H9 (cell line): ENCODE measurements around the gene FAM53C. TPM values are rescaled to one million over a fixed set of nuclear protein-coding genes. Genes with fewer than 3 reads are reported as not detected.

Source experiments
- DNase-seq: peaks from one replicate; pipeline ENCODE4 v3.0.0-alpha.2; 2017
- H2AFZ ChIP-seq: one replicate; pipeline ENCODE4 v1.6.1; 2013; ENCODE audit warnings: mild to moderate bottlenecking, low read length, control low read depth, moderate library complexity
- H2AK5ac ChIP-seq: 2 replicates; pipeline ENCODE4 v1.6.1; 2013; ENCODE audit warnings: low read length, control low read depth, mixed read lengths; ENCODE audit not compliant: insufficient read length
- H2BK120ac ChIP-seq: one replicate; pipeline ENCODE4 v1.6.1; 2013; ENCODE audit warnings: low read depth, mild to moderate bottlenecking, low read length, control low read depth, inconsistent platforms; ENCODE audit not compliant: poor library complexity, severe bottlenecking
- H2BK12ac ChIP-seq: 2 replicates; pipeline ENCODE4 v1.6.1; 2013; ENCODE audit warnings: low read length, control low read depth, mixed read lengths, low read depth; ENCODE audit not compliant: insufficient read length
- H2BK15ac ChIP-seq: 2 replicates; pipeline ENCODE4 v1.6.1; 2013; ENCODE audit warnings: low read depth, low read length, control low read depth
- H2BK20ac ChIP-seq: one replicate; pipeline ENCODE4 v1.6.1; 2013; ENCODE audit warnings: low read depth, mild to moderate bottlenecking, low read length, control low read depth, inconsistent platforms; ENCODE audit not compliant: poor library complexity, severe bottlenecking
- H2BK5ac ChIP-seq: 2 replicates; pipeline ENCODE4 v1.6.1; 2013; ENCODE audit warnings: low read length, control low read depth, mixed read lengths; ENCODE audit not compliant: insufficient read length
- H3K14ac ChIP-seq: 2 replicates; pipeline ENCODE4 v1.6.1; 2013; ENCODE audit warnings: low read length, control low read depth; ENCODE audit not compliant: insufficient read depth
- H3K18ac ChIP-seq: 2 replicates; pipeline ENCODE4 v1.6.1; 2013; ENCODE audit warnings: low read depth, mild to moderate bottlenecking, mixed read lengths, low read length, control low read depth; ENCODE audit not compliant: insufficient read length
- H3K23ac ChIP-seq: 2 replicates; pipeline ENCODE4 v1.6.1; 2013; ENCODE audit warnings: low read length, control low read depth, mixed read lengths, low read depth; ENCODE audit not compliant: insufficient read length
- H3K23me2 ChIP-seq: 2 replicates; pipeline ENCODE4 v1.6.1; 2013; ENCODE audit warnings: low read depth, mild to moderate bottlenecking, mixed read lengths, low read length, control low read depth; ENCODE audit not compliant: insufficient read length, poor library complexity, severe bottlenecking
- H3K27ac ChIP-seq: 2 replicates; pipeline ENCODE4 v1.5.1; 2013; ENCODE audit warnings: low read length, control low read depth, mixed read lengths, low read depth; ENCODE audit not compliant: insufficient read length
- H3K27me3 ChIP-seq: 2 replicates; pipeline ENCODE4 v1.6.1; 2013; ENCODE audit warnings: low read length, control low read depth, inconsistent platforms; ENCODE audit not compliant: insufficient read depth
- H3K4ac ChIP-seq: 2 replicates; pipeline ENCODE4 v1.6.1; 2013; ENCODE audit warnings: low read depth, mild to moderate bottlenecking, control low read depth, inconsistent platforms, low read length, moderate library complexity
- H3K4me1 ChIP-seq: 2 replicates; pipeline ENCODE4 v1.6.1; 2013; ENCODE audit warnings: low read length, control low read depth, inconsistent platforms; ENCODE audit not compliant: insufficient read depth
- H3K4me2 ChIP-seq: 2 replicates; pipeline ENCODE4 v1.6.1; 2013; ENCODE audit warnings: low read length, control low read depth, mixed read lengths; ENCODE audit not compliant: insufficient read length, insufficient read depth
- H3K56ac ChIP-seq: 2 replicates; pipeline ENCODE4 v1.6.1; 2013; ENCODE audit warnings: low read depth, mild to moderate bottlenecking, mixed read lengths, low read length, control low read depth; ENCODE audit not compliant: insufficient read length
- H3K79me1 ChIP-seq: 2 replicates; pipeline ENCODE4 v1.6.1; 2013; ENCODE audit warnings: low read depth, mild to moderate bottlenecking, moderate library complexity, low read length, control low read depth, inconsistent platforms; ENCODE audit not compliant: insufficient read depth, poor library complexity, severe bottlenecking
- H3K79me2 ChIP-seq: 2 replicates; pipeline ENCODE4 v1.6.1; 2013; ENCODE audit warnings: low read length, control low read depth, inconsistent platforms; ENCODE audit not compliant: insufficient read depth
- H3K9ac ChIP-seq: 2 replicates; pipeline ENCODE4 v1.6.1; 2013; ENCODE audit warnings: low read length, control low read depth, mixed read lengths; ENCODE audit not compliant: insufficient read length; ENCODE audit errors: extremely low read depth
- H3K9me3 ChIP-seq: one replicate; pipeline ENCODE4 v1.6.1; 2013; ENCODE audit warnings: low read depth, low read length, inconsistent platforms; ENCODE audit not compliant: control insufficient read depth
- H3T11ph ChIP-seq: one replicate; pipeline ENCODE4 v1.6.1; 2013; ENCODE audit warnings: mild to moderate bottlenecking, low read length, control low read depth, inconsistent platforms
- H4K20me1 ChIP-seq: one replicate; pipeline ENCODE4 v1.6.1; 2013; ENCODE audit not compliant: control insufficient read depth, insufficient read length, insufficient read depth
- H4K5ac ChIP-seq: 2 replicates; pipeline ENCODE4 v1.6.1; 2013; ENCODE audit warnings: low read depth, mild to moderate bottlenecking, mixed read lengths, low read length, control low read depth; ENCODE audit not compliant: insufficient read length
- H4K8ac ChIP-seq: replicated peaks from 2 replicates; pipeline ENCODE4 v1.6.1; 2013; ENCODE audit warnings: low read length, control low read depth, mixed read lengths, low read depth; ENCODE audit not compliant: insufficient read length
- H4K91ac ChIP-seq: 2 replicates; pipeline ENCODE4 v1.6.1; 2013; ENCODE audit warnings: low read depth, mild to moderate bottlenecking, moderate library complexity, mixed read lengths, low read length, control low read depth; ENCODE audit not compliant: insufficient read length
- H3K27ac Mint-ChIP-seq, 3 experiments: 2 replicates in 2 of 3; 3 replicates in 1 of 3; pipeline ENCODE4 v1.8.0; 2020 to 2021; ENCODE audit warnings: mixed read lengths in 3 of 3, mild to moderate bottlenecking in 1 of 3, moderate library complexity in 1 of 3
- H3K27me3 Mint-ChIP-seq: 2 replicates; pipeline ENCODE4 v1.8.0; 2021; ENCODE audit warnings: low read depth, mild to moderate bottlenecking, moderate library complexity, mixed read lengths
- H3K36me3 Mint-ChIP-seq, 3 experiments: 2 replicates in 2 of 3; 3 replicates in 1 of 3; pipeline ENCODE4 v1.8.0; 2020 to 2021; ENCODE audit warnings: low read depth in 3 of 3, mixed read lengths in 3 of 3; ENCODE audit not compliant: insufficient read depth in 1 of 3
- H3K4me1 Mint-ChIP-seq, 2 experiments: 2 replicates each; pipeline ENCODE4 v1.8.0; 2020; ENCODE audit warnings: mixed read lengths in 2 of 2
- H3K4me3 Mint-ChIP-seq, 2 experiments: 2 replicates in 1 of 2; 3 replicates in 1 of 2; pipeline ENCODE4 v1.8.0; 2020 to 2021; ENCODE audit warnings: mild to moderate bottlenecking in 2 of 2, mixed read lengths in 2 of 2, moderate library complexity in 1 of 2
- H3K9me3 Mint-ChIP-seq, 2 experiments: 2 replicates in 1 of 2; 3 replicates in 1 of 2; pipeline ENCODE4 v1.8.0; 2020; ENCODE audit warnings: mild to moderate bottlenecking in 2 of 2, mixed read lengths in 2 of 2, moderate library complexity in 1 of 2
- WGBS: extraction: QIAGEN DNeasy Blood & Tissue Kit; methylation state at CpG from one replicate; pipeline ENCODE4 v1.1.7; 2013; ENCODE audit warnings: missing lambda C conversion rate, low lambda C conversion rate, mixed read lengths; ENCODE audit not compliant: insufficient read length; ENCODE audit errors: extremely low coverage; 5-methylcytosine and 5-hydroxymethylcytosine counted together
- total RNA-seq: library from RNA; stranded (reverse); gene quantifications from 2 replicates; pipeline ENCODE4 v1.2.1, GENCODE V29; 2021
- TF ChIP-seq, protein P1 (sequence below): fragments of 200-600 bp; sonication (generic); conservative IDR thresholded peaks from 3 replicates; pipeline ENCODE4 v1.8.0; 2021; ENCODE audit warnings: antibody characterized with exemption, mild to moderate bottlenecking

Gene FAM53C
- total RNA-seq, 1 experiment from 2014 or later: 59.6 TPM

DNA sequence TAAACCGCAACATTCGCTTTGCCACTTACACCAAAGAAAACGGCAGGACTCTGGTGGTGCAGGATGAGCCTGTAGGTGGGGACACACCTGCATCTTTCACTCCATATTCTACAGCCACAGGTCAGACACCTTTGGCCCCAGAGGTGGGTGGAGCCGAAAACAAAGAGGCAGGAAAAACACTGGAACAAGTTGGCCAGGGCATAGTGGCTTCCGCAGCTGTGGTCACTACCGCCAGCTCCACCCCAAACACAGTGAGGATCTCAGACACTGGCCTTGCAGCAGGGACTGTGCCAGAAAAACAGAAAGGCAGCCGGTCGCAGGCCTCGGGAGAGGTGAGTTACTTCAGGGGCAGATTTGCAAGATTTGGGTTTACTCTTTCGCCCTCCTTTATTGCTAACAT is 48.2 kb downstream of the FAM53C start:
- H3K36me3 Mint-ChIP-seq: peaks cover 25 to 60% (median 60%) of the 10 kb centered on the region in 3 experiments; a peak in 6 of 7 replicates
- Histone ChIP-seq H3K4me1 (no peaks in the 10 kb centered on the region), H3K23me2 (no peaks in the 10 kb centered on the region), H3K4me2 (no peak overlapping the region), H3K23ac (no peak overlapping the region), H4K8ac (no peak overlapping the region), H2BK15ac (no peak overlapping the region), H3T11ph (no peak overlapping the region), H3K18ac (no peak overlapping the region), H3K56ac (no peak overlapping the region), H2AFZ (no peak overlapping the region), H3K14ac (no peak overlapping the region), H2BK12ac (no peak overlapping the region), H3K9me3 (no peaks in the 10 kb centered on the region), H3K27ac (no peak overlapping the region), H4K20me1 (no peaks in the 10 kb centered on the region), H3K4ac (no peak overlapping the region), H4K5ac (no peak overlapping the region), H3K27me3 (no peaks in the 10 kb centered on the region), H3K79me2 (no peaks in the 10 kb centered on the region), H2BK20ac (no peak overlapping the region), H3K79me1 (no peaks in the 10 kb centered on the region), H4K91ac (no peak overlapping the region), H3K9ac (no peak overlapping the region), H2BK5ac (no peak overlapping the region), H2BK120ac (no peak overlapping the region), H2AK5ac (no peak overlapping the region)
- no CpG with 5 or more reads among the region's 10 CpGs for WGBS
- H3K27ac Mint-ChIP-seq: no peak overlapping the region; a peak in 1 of 7 replicates
- DNase-seq: no peak
- TF ChIP-seq, protein P1, sequence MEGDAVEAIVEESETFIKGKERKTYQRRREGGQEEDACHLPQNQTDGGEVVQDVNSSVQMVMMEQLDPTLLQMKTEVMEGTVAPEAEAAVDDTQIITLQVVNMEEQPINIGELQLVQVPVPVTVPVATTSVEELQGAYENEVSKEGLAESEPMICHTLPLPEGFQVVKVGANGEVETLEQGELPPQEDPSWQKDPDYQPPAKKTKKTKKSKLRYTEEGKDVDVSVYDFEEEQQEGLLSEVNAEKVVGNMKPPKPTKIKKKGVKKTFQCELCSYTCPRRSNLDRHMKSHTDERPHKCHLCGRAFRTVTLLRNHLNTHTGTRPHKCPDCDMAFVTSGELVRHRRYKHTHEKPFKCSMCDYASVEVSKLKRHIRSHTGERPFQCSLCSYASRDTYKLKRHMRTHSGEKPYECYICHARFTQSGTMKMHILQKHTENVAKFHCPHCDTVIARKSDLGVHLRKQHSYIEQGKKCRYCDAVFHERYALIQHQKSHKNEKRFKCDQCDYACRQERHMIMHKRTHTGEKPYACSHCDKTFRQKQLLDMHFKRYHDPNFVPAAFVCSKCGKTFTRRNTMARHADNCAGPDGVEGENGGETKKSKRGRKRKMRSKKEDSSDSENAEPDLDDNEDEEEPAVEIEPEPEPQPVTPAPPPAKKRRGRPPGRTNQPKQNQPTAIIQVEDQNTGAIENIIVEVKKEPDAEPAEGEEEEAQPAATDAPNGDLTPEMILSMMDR: no peak
- no peaks in the 10 kb centered on the region for H3K9me3 Mint-ChIP-seq
- H3K4me3 Mint-ChIP-seq: no peak overlapping the region
- H3K27me3 Mint-ChIP-seq: no peaks in the 10 kb centered on the region
- no peaks in the 10 kb centered on the region for H3K4me1 Mint-ChIP-seq
